Liver (tissue), 9 donors: ENCODE data around the gene AKNA. TPM values are rescaled to one million over a fixed set of nuclear protein-coding genes. Genes with fewer than 3 reads are reported as not detected.

Experiments used
- DNase-seq: peaks from one replicate; pipeline ENCODE4 v3.0.0-alpha.2; 2017; ENCODE audit warnings: low spot score
- H3K27ac ChIP-seq, 2 donors: one replicate each; pipeline ENCODE4 v1.7.0; 2013; ENCODE audit warnings: inconsistent platforms in 2 of 2, low read length in 2 of 2, control low read depth in 1 of 2, low read depth in 1 of 2, mild to moderate bottlenecking in 1 of 2
- H3K27me3 ChIP-seq, 4 donors: one replicate each; pipeline versions ENCODE4 v1.6.1 to v1.7.0; 2013; ENCODE audit warnings: low read length in 3 of 4, inconsistent platforms in 1 of 4, mild to moderate bottlenecking in 1 of 4, moderate library complexity in 1 of 4; ENCODE audit not compliant: control insufficient read depth in 4 of 4, insufficient read depth in 4 of 4
- H3K36me3 ChIP-seq, 4 donors: one replicate each; pipeline versions ENCODE4 v1.6.1 to v1.7.0; 2013; ENCODE audit warnings: low read length in 3 of 4, mild to moderate bottlenecking in 3 of 4, low read depth in 1 of 4, moderate library complexity in 1 of 4; ENCODE audit not compliant: control insufficient read depth in 4 of 4, insufficient read depth in 3 of 4
- H3K4me1 ChIP-seq, 4 donors: one replicate each; pipeline versions ENCODE4 v1.6.1 to v1.7.0; 2013; ENCODE audit warnings: low read length in 3 of 4, mild to moderate bottlenecking in 3 of 4, moderate library complexity in 1 of 4; ENCODE audit not compliant: control insufficient read depth in 4 of 4, insufficient read depth in 4 of 4
- H3K4me3 ChIP-seq, 3 donors: one replicate each; pipeline versions ENCODE4 v1.6.1 to v1.7.0; 2013; ENCODE audit warnings: low read length in 3 of 3, control low read depth in 1 of 3, low read depth in 1 of 3, mild to moderate bottlenecking in 1 of 3
- H3K9ac ChIP-seq, 2 donors: one replicate each; pipeline ENCODE4 v1.7.0; 2013; ENCODE audit warnings: low read length in 2 of 2, mild to moderate bottlenecking in 2 of 2, moderate library complexity in 2 of 2, control low read depth in 1 of 2, low read depth in 1 of 2
- H3K9me3 ChIP-seq, 4 donors: one replicate each; pipeline versions ENCODE4 v1.6.1 to v1.7.0; 2013; ENCODE audit warnings: low read length in 3 of 4; ENCODE audit not compliant: control insufficient read depth in 4 of 4
- ATF3 ChIP-seq: IDR thresholded peaks from 2 replicates; pipeline ENCODE4 v1.6.1; 2016; ENCODE audit warnings: antibody characterized with exemption
- CTCF ChIP-seq: fragments of 150-350 bp; IDR thresholded peaks from 2 replicates; pipeline ENCODE4 v1.5.1; 2017; ENCODE audit warnings: improper control_type of control experiment, low read depth, low read length; ENCODE audit not compliant: missing input control
- EGR1 ChIP-seq, 2 donors: IDR thresholded peaks; 2 replicates each; pipeline ENCODE4 v1.6.1; 2016 to 2018; ENCODE audit warnings: antibody characterized with exemption in 2 of 2, low read depth in 2 of 2
- FOXA1 ChIP-seq: IDR thresholded peaks from 2 replicates; pipeline ENCODE4 v1.6.1; 2016; ENCODE audit warnings: antibody characterized with exemption
- FOXA2 ChIP-seq: IDR thresholded peaks from 2 replicates; pipeline ENCODE4 v1.6.1; 2016; ENCODE audit warnings: antibody characterized with exemption
- HNF4A ChIP-seq, 2 donors: conservative IDR thresholded peaks; 2 replicates each; pipeline ENCODE4 v1.6.1; 2016; ENCODE audit warnings: antibody characterized with exemption in 2 of 2, mild to moderate bottlenecking in 2 of 2
- HNF4G ChIP-seq: IDR thresholded peaks from 2 replicates; pipeline ENCODE4 v1.6.1; 2016; ENCODE audit warnings: antibody characterized with exemption
- NR2F2 ChIP-seq: IDR thresholded peaks from 2 replicates; pipeline ENCODE4 v1.6.1; 2016; ENCODE audit warnings: antibody characterized with exemption
- RAD21 ChIP-seq, 2 donors: IDR thresholded peaks; 2 replicates each; pipeline ENCODE4 v1.6.1; 2016; ENCODE audit warnings: antibody characterized with exemption in 2 of 2, mild to moderate bottlenecking in 2 of 2
- RXRA ChIP-seq, 2 donors: IDR thresholded peaks; 2 replicates each; pipeline ENCODE4 v1.6.1; 2017 to 2018; ENCODE audit warnings: antibody characterized with exemption in 2 of 2, mild to moderate bottlenecking in 1 of 2
- TAF1 ChIP-seq: conservative IDR thresholded peaks from 2 replicates; pipeline ENCODE4 v1.6.1; 2016; ENCODE audit warnings: antibody characterized with exemption, mild to moderate bottlenecking
- YY1 ChIP-seq: IDR thresholded peaks from 2 replicates; pipeline ENCODE4 v1.6.1; 2016; ENCODE audit warnings: antibody characterized with exemption, mild to moderate bottlenecking
- ZBTB33 ChIP-seq: IDR thresholded peaks from 2 replicates; pipeline ENCODE4 v1.6.1; 2016; ENCODE audit warnings: antibody characterized with exemption
- WGBS: extraction: QIAGEN DNeasy Blood & Tissue Kit; methylation state at CpG from one replicate; pipeline ENCODE4 v1.1.7; 2013; 5-methylcytosine and 5-hydroxymethylcytosine counted together
- polyA plus RNA-seq, 2 donors: library from polyadenylated mRNA; stranded (reverse) in 1 of 2; unstranded in 1 of 2; fragments of 200-250 nt in 1 of 2; fragments of >200 nt in 1 of 2; fragmentation: Nextera tagmentation in 1 of 2; extraction: Ambion mirVana in 1 of 2; gene quantifications; one replicate each; pipeline versions ENCODE4 v1.2.1 to v1.2.3, GENCODE V29; 2013 to 2015
- total RNA-seq, 2 donors: library from RNA; depleted of rRNA; stranded (reverse); fragments of >200 nt; gene quantifications; one replicate each; pipeline ENCODE4 v1.2.3, GENCODE V29; 2014
- donor health status: healthy.
- donor health status: healthy.
- donor health status: healthy.
- donor health status: healthy.
- donor health status: healthy.

The AKNA gene
- total and polyA plus RNA-seq, 4 donors = 4.2 to 31.7 (median 6.9) TPM

GRCh38 chr9:114428466-114428865 is 40.7 kb upstream of the AKNA start:
- H3K9me3 ChIP-seq = no peaks in the 10 kb centered on the region
- no peak for TF ChIP-seq TAF1
- TF ChIP-seq FOXA2 = no peak
- no peak for TF ChIP-seq EGR1 (IDR thresholded peaks at IDR 0.05; ENCODE audit: low read depth in 2 of 2)
- no peak for TF ChIP-seq RXRA (IDR thresholded peaks at IDR 0.05)
- no peak for TF ChIP-seq FOXA1
- TF ChIP-seq HNF4G = no peak
- no peak for TF ChIP-seq ATF3
- no peak for TF ChIP-seq ZBTB33
- TF ChIP-seq YY1 = no peak
- TF ChIP-seq HNF4A (conservative IDR thresholded peaks at IDR 0.05) = no peak
- TF ChIP-seq NR2F2 = no peak
- TF ChIP-seq RAD21 (IDR thresholded peaks at IDR 0.05) = no peak
- no peak for TF ChIP-seq CTCF
- no peak overlapping the region for H3K4me3 ChIP-seq
- 89% methylated on average over 8 of the region's 8 CpGs for WGBS
- no peaks in the 10 kb centered on the region for H3K4me1 ChIP-seq
- no peaks in the 10 kb centered on the region for H3K27me3 ChIP-seq
- no peak overlapping the region for H3K27ac ChIP-seq
- DNase-seq = no peak
- H3K36me3 ChIP-seq = no peaks in the 10 kb centered on the region
- no peak overlapping the region for H3K9ac ChIP-seq

- WGBS = 93% methylated on average over 4 of the region's 4 CpGs
- no peak for DNase-seq
- no peaks in the 10 kb centered on the region for H3K36me3 ChIP-seq
- no peaks in the 10 kb centered on the region for H3K4me1 ChIP-seq
- TF ChIP-seq ZBTB33 = no peak
- no peak for TF ChIP-seq FOXA1
- TF ChIP-seq HNF4A (conservative IDR thresholded peaks at IDR 0.05) = no peak
- TF ChIP-seq HNF4G = no peak
- no peak for TF ChIP-seq RAD21 (IDR thresholded peaks at IDR 0.05)
- TF ChIP-seq TAF1 = no peak
- no peak overlapping the region for H3K4me3 ChIP-seq
- H3K9me3 ChIP-seq = no peaks in the 10 kb centered on the region
- no peaks in the 10 kb centered on the region for H3K27me3 ChIP-seq
- no peak overlapping the region for H3K9ac ChIP-seq
- H3K27ac ChIP-seq = no peak overlapping the region
These were observed 39.9 kb upstream of the AKNA start for GRCh38 chr9:114427644-114428043.
